Bone marrow (tissue), 2 donors: ENCODE measurements around the gene LCN6.
"Not testable (repeated sequence)": the region's sequence is repeated elsewhere in the genome, so short reads cannot be mapped to it uniquely, and the experiment has no call there.

ENCODE experiments used
- DNase-seq, 2 donors: peaks; one replicate each; lab custom pipeline; 2025; lab: John Stamatoyannopoulos, UW

LCN6 gene

GRCh38 chr9:136759436-136760325 is 11.4 kb upstream of the LCN6 start:
- DNase-seq: no peak

GRCh38 chr9:136759001-136759400 is 10.7 kb upstream of the LCN6 start:
- no peak for DNase-seq

- DNase-seq: no peak
Measured at GRCh38 chr9:136757751-136758140, 9.4 kb upstream of the LCN6 start.

GRCh38 chr9:136757328-136757727 is 9.0 kb upstream of the LCN6 start:
- no peak for DNase-seq

GRCh38 chr9:136756836-136757235 is 8.5 kb upstream of the LCN6 start:
- DNase-seq: no peak

GRCh38 chr9:136756134-136756438 is 7.8 kb upstream of the LCN6 start:
- DNase-seq: no peak

GRCh38 chr9:136755302-136756133 is 7.2 kb upstream of the LCN6 start:
- DNase-seq: not testable (repeated sequence)

- DNase-seq: no peak
Measured at GRCh38 chr9:136754626-136755301, 6.4 kb upstream of the LCN6 start.

- no peak for DNase-seq
Measured at GRCh38 chr9:136754059-136754572, 5.8 kb upstream of the LCN6 start.

- no peak for DNase-seq
Measured at GRCh38 chr9:136753371-136754058, 5.2 kb upstream of the LCN6 start.

GRCh38 chr9:136751814-136752213 is 3.5 kb upstream of the LCN6 start:
- DNase-seq: no peak

GRCh38 chr9:136751244-136751643 is 2.9 kb upstream of the LCN6 start:
- no peak for DNase-seq

GRCh38 chr9:136750526-136750925 is 2.2 kb upstream of the LCN6 start:
- DNase-seq: peak in 1 of 2 donors; percentile 39

- DNase-seq: no peak
Measured at GRCh38 chr9:136748666-136749611, 614 bp upstream of the LCN6 start.

GRCh38 chr9:136747161-136748060 is 914 bp downstream of the LCN6 start:
- no peak for DNase-seq

- no peak for DNase-seq
Measured at GRCh38 chr9:136746621-136747020, 1.7 kb downstream of the LCN6 start.

- peak in 1 of 2 donors; percentile 63 for DNase-seq
Measured at GRCh38 chr9:136746155-136746490, 2.2 kb downstream of the LCN6 start.

- no peak for DNase-seq
Measured at GRCh38 chr9:136745389-136746154, 2.8 kb downstream of the LCN6 start.

- DNase-seq: no peak
Measured at GRCh38 chr9:136744773-136745172, 3.6 kb downstream of the LCN6 start.
